Transverse colon (tissue), 4 donors: Measurements from ENCODE around the gene SPSB3.

ENCODE experiments used
- CTCF ChIP-seq, 5 experiments: fragments of 200-600 bp in 3 of 5; fragments of 450-650 bp in 2 of 5; sonication (generic) in 3 of 5; IDR thresholded peaks; 1 replicate in 2 of 5; 2 replicates in 3 of 5; pipeline ENCODE4 v1.5.1; 2016 to 2017; ENCODE audit warnings: antibody characterized with exemption in 5 of 5, inconsistent platforms in 3 of 5, mild to moderate bottlenecking in 2 of 5, moderate library complexity in 1 of 5
- EP300 ChIP-seq: sonication (generic); formaldehyde crosslinking; IDR thresholded peaks from one replicate; pipeline ENCODE4 v1.6.1; 2017; ENCODE audit warnings: antibody characterized with exemption, low read depth
- POLR2A ChIP-seq: fragments of 450-650 bp; IDR thresholded peaks from one replicate; pipeline ENCODE4 v1.6.1; 2016; ENCODE audit warnings: antibody characterized with exemption, mild to moderate bottlenecking, moderate library complexity
- POLR2AphosphoS5 ChIP-seq, 3 donors: sonication (generic); formaldehyde crosslinking; IDR thresholded peaks; one replicate each; pipeline ENCODE4 v1.6.1; 2016; ENCODE audit warnings: antibody characterized with exemption in 3 of 3

- TF ChIP-seq EP300: no peak
- TF ChIP-seq CTCF (IDR thresholded peaks at IDR 0.05): no peak
- TF ChIP-seq POLR2A: no peak
- TF ChIP-seq POLR2AphosphoS5 (IDR thresholded peaks at IDR 0.05): no peak
Observed at GRCh38 chr16:1773703-1774447, 8.5 kb downstream of the SPSB3 start.
